Trophoblast cell (in vitro differentiated cells and primary cell): ENCODE measurements around the gene ARSI.

ENCODE experiments used
- DNase-seq, 2 donors: peaks; one replicate each; pipeline ENCODE4 v3.0.0-alpha.2; 2016
- H2AFZ ChIP-seq: 2 replicates; pipeline ENCODE4 v1.6.1; 2013; ENCODE audit warnings: low read length, moderate library complexity, mild to moderate bottlenecking; ENCODE audit not compliant: insufficient read depth, poor library complexity
- H2AK5ac ChIP-seq: 2 replicates; pipeline ENCODE4 v1.6.1; 2013; ENCODE audit warnings: mild to moderate bottlenecking, low read length
- H2BK120ac ChIP-seq: 2 replicates; pipeline ENCODE4 v1.6.1; 2013; ENCODE audit warnings: low read length, mild to moderate bottlenecking, moderate library complexity; ENCODE audit not compliant: insufficient read depth, poor library complexity
- H2BK12ac ChIP-seq: 2 replicates; pipeline ENCODE4 v1.6.1; 2013; ENCODE audit warnings: mild to moderate bottlenecking, low read length, moderate library complexity
- H2BK5ac ChIP-seq: 2 replicates; pipeline ENCODE4 v1.6.1; 2013; ENCODE audit warnings: low read length, low read depth, moderate library complexity, mild to moderate bottlenecking; ENCODE audit not compliant: poor library complexity
- H3K14ac ChIP-seq: 2 replicates; pipeline ENCODE4 v1.6.1; 2013; ENCODE audit warnings: mild to moderate bottlenecking, low read length
- H3K18ac ChIP-seq: 2 replicates; pipeline ENCODE4 v1.6.1; 2013; ENCODE audit warnings: mild to moderate bottlenecking, low read length
- H3K23ac ChIP-seq: 2 replicates; pipeline ENCODE4 v1.6.1; 2013; ENCODE audit warnings: low read length
- H3K27ac ChIP-seq: 2 replicates; pipeline ENCODE4 v1.5.1; 2013; ENCODE audit warnings: low read depth, mild to moderate bottlenecking, inconsistent platforms, low read length, moderate library complexity
- H3K27me3 ChIP-seq: 2 replicates; pipeline ENCODE4 v1.6.1; 2013; ENCODE audit warnings: inconsistent platforms, mild to moderate bottlenecking, low read length, moderate library complexity; ENCODE audit not compliant: insufficient read depth
- H3K36me3 ChIP-seq, 2 experiments: 1 replicate in 1 of 2; 2 replicates in 1 of 2; pipeline ENCODE4 v1.6.1; 2013; ENCODE audit warnings: low read length in 2 of 2, mild to moderate bottlenecking in 2 of 2, moderate library complexity in 1 of 2; ENCODE audit not compliant: insufficient read depth in 2 of 2, control insufficient read depth in 1 of 2
- H3K4ac ChIP-seq: 2 replicates; pipeline ENCODE4 v1.6.1; 2013; ENCODE audit warnings: low read depth, mild to moderate bottlenecking, low read length, moderate library complexity
- H3K4me1 ChIP-seq, 2 experiments: 1 replicate in 1 of 2; 2 replicates in 1 of 2; pipeline ENCODE4 v1.6.1; 2013; ENCODE audit warnings: low read length in 2 of 2, mild to moderate bottlenecking in 2 of 2, moderate library complexity in 1 of 2; ENCODE audit not compliant: insufficient read depth in 2 of 2, control insufficient read depth in 1 of 2
- H3K4me2 ChIP-seq: 2 replicates; pipeline ENCODE4 v1.6.1; 2013; ENCODE audit warnings: inconsistent platforms, mild to moderate bottlenecking, low read length, moderate library complexity
- H3K4me3 ChIP-seq: 2 replicates; pipeline ENCODE4 v1.5.1; 2013; ENCODE audit warnings: mild to moderate bottlenecking, low read depth, low read length, inconsistent platforms
- H3K79me1 ChIP-seq: one replicate; pipeline ENCODE4 v1.6.1; 2013; ENCODE audit warnings: low read length
- H3K79me2 ChIP-seq: 2 replicates; pipeline ENCODE4 v1.6.1; 2013; ENCODE audit warnings: low read length, mild to moderate bottlenecking; ENCODE audit not compliant: control insufficient read depth, insufficient read depth, poor library complexity
- H3K9ac ChIP-seq: 2 replicates; pipeline ENCODE4 v1.6.1; 2013; ENCODE audit warnings: mild to moderate bottlenecking, low read length
- H3K9me3 ChIP-seq: 2 replicates; pipeline ENCODE4 v1.6.1; 2013; ENCODE audit warnings: low read depth, mild to moderate bottlenecking, control low read depth, inconsistent platforms, low read length; ENCODE audit not compliant: insufficient read depth
- H4K12ac ChIP-seq: 2 replicates; pipeline ENCODE4 v1.6.1; 2013; ENCODE audit warnings: low read depth, mild to moderate bottlenecking, low read length, moderate library complexity
- H4K8ac ChIP-seq: 2 replicates; pipeline ENCODE4 v1.6.1; 2013; ENCODE audit warnings: low read depth, mild to moderate bottlenecking, low read length, moderate library complexity
- H4K91ac ChIP-seq: one replicate; pipeline ENCODE4 v1.6.1; 2013; ENCODE audit warnings: low read depth, mild to moderate bottlenecking, low read length, moderate library complexity
- WGBS: extraction: QIAGEN DNeasy Blood & Tissue Kit; methylation state at CpG from one replicate; pipeline ENCODE4 v1.1.7; 2013; ENCODE audit warnings: missing lambda C conversion rate; ENCODE audit not compliant: insufficient read length, insufficient coverage; ENCODE audit errors: extremely low coverage; 5-methylcytosine and 5-hydroxymethylcytosine counted together

ARSI gene

GRCh38 chr5:150252489-150252888 lies 50.2 kb downstream of the ARSI start:
- H2BK12ac ChIP-seq, result no peak overlapping the region
- H3K4me1 ChIP-seq, result no peaks in the 10 kb centered on the region
- H3K27me3 ChIP-seq, result no peaks in the 10 kb centered on the region
- DNase-seq, result no peak
- H3K79me2 ChIP-seq, result no peaks in the 10 kb centered on the region
- H3K4me3 ChIP-seq, result no peak overlapping the region
- no peak overlapping the region for H2AFZ ChIP-seq
- no peak overlapping the region for H4K91ac ChIP-seq
- no peak overlapping the region for H3K27ac ChIP-seq
- no peak overlapping the region for H2BK5ac ChIP-seq
- no peak overlapping the region for H2BK120ac ChIP-seq
- no peak overlapping the region for H3K23ac ChIP-seq
- H3K9me3 ChIP-seq, result no peaks in the 10 kb centered on the region
- no peak overlapping the region for H4K8ac ChIP-seq
- no peak overlapping the region for H3K9ac ChIP-seq
- no peak overlapping the region for H3K18ac ChIP-seq
- no peaks in the 10 kb centered on the region for H3K79me1 ChIP-seq
- no peak overlapping the region for H2AK5ac ChIP-seq
- H3K4ac ChIP-seq, result no peak overlapping the region
- H3K14ac ChIP-seq, result no peak overlapping the region
- WGBS, result no CpG with 5 or more reads among the region's 6 CpGs
- H3K4me2 ChIP-seq, result no peak overlapping the region
- no peaks in the 10 kb centered on the region for H3K36me3 ChIP-seq
- H4K12ac ChIP-seq, result no peak overlapping the region

- no peak overlapping the region for H3K18ac ChIP-seq
- H3K4me1 ChIP-seq, result no peaks in the 10 kb centered on the region
- H3K9me3 ChIP-seq, result no peaks in the 10 kb centered on the region
- H2BK12ac ChIP-seq, result no peak overlapping the region
- no peak overlapping the region for H3K9ac ChIP-seq
- H2BK120ac ChIP-seq, result no peak overlapping the region
- H3K27me3 ChIP-seq, result no peaks in the 10 kb centered on the region
- H3K79me2 ChIP-seq, result no peaks in the 10 kb centered on the region
- no peak overlapping the region for H3K4me2 ChIP-seq
- H3K4me3 ChIP-seq, result no peak overlapping the region
- no peak overlapping the region for H4K91ac ChIP-seq
- no peak overlapping the region for H2AK5ac ChIP-seq
- H3K36me3 ChIP-seq, result no peaks in the 10 kb centered on the region
- no peak for DNase-seq
- H3K23ac ChIP-seq, result no peak overlapping the region
- no peaks in the 10 kb centered on the region for H3K79me1 ChIP-seq
- no CpG with 5 or more reads among the region's 7 CpGs for WGBS
- no peak overlapping the region for H3K27ac ChIP-seq
- no peak overlapping the region for H3K4ac ChIP-seq
- H4K8ac ChIP-seq, result no peak overlapping the region
- no peak overlapping the region for H3K14ac ChIP-seq
- no peak overlapping the region for H2AFZ ChIP-seq
- no peak overlapping the region for H4K12ac ChIP-seq
- H2BK5ac ChIP-seq, result no peak overlapping the region
These were observed 51.2 kb downstream of the ARSI start for GRCh38 chr5:150251504-150251903.

- H3K9me3 ChIP-seq, result no peaks in the 10 kb centered on the region
- H4K91ac ChIP-seq, result no peak overlapping the region
- no peaks in the 10 kb centered on the region for H3K79me1 ChIP-seq
- no peak overlapping the region for H2AK5ac ChIP-seq
- WGBS, result no CpG with 5 or more reads among the region's 5 CpGs
- no peak overlapping the region for H4K8ac ChIP-seq
- peaks cover 15% of the 10 kb centered on the region in 2 experiments for H3K4me1 ChIP-seq
- no peak overlapping the region for H2BK5ac ChIP-seq
- no peak overlapping the region for H3K14ac ChIP-seq
- H2AFZ ChIP-seq, result no peak overlapping the region
- no peak for DNase-seq
- no peak overlapping the region for H2BK120ac ChIP-seq
- no peak overlapping the region for H3K4me3 ChIP-seq
- H4K12ac ChIP-seq, result no peak overlapping the region
- no peak overlapping the region for H3K23ac ChIP-seq
- H3K27me3 ChIP-seq, result no peaks in the 10 kb centered on the region
- H3K79me2 ChIP-seq, result no peaks in the 10 kb centered on the region
- no peaks in the 10 kb centered on the region for H3K36me3 ChIP-seq
- H3K4ac ChIP-seq, result no peak overlapping the region
- H3K27ac ChIP-seq, result no peak overlapping the region
- H3K9ac ChIP-seq, result no peak overlapping the region
- no peak overlapping the region for H3K18ac ChIP-seq
- H3K4me2 ChIP-seq, result no peak overlapping the region
- H2BK12ac ChIP-seq, result no peak overlapping the region
These were observed 53.0 kb downstream of the ARSI start for GRCh38 chr5:150249744-150250143.

GRCh38 chr5:150248946-150249345 lies 53.8 kb downstream of the ARSI start:
- Histone ChIP-seq H4K91ac (no peak overlapping the region), H2AFZ (no peak overlapping the region), H2AK5ac (no peak overlapping the region), H2BK5ac (no peak overlapping the region), H3K79me2 (no peaks in the 10 kb centered on the region), H3K4me2 (no peak overlapping the region), H3K23ac (no peak overlapping the region), H3K18ac (no peak overlapping the region), H4K8ac (no peak overlapping the region), H3K4me1 (peaks cover 15 to 16% of the 10 kb centered on the region in 2 experiments), H3K14ac (no peak overlapping the region), H4K12ac (no peak overlapping the region), H3K79me1 (no peaks in the 10 kb centered on the region), H3K36me3 (no peaks in the 10 kb centered on the region), H3K9me3 (no peaks in the 10 kb centered on the region), H3K27ac (no peak overlapping the region), H3K27me3 (no peaks in the 10 kb centered on the region), H2BK12ac (no peak overlapping the region), H2BK120ac (no peak overlapping the region), H3K9ac (no peak overlapping the region), H3K4me3 (no peak overlapping the region), H3K4ac (no peak overlapping the region)
- DNase-seq, result no peak
- WGBS, result no CpG with 5 or more reads among the region's 3 CpGs
